B cell (primary cell): ENCODE data around the gene THEM5. TPM values are rescaled to one million over a fixed set of nuclear protein-coding genes. Genes with fewer than 3 reads are reported as not detected.

Source experiments
- ATAC-seq: fragments of 200-7000 bp; cut with Tn5 transposase; one replicate; pipeline ENCODE4 v1.10.0; 2021; ENCODE audit warnings: low read depth, mild to moderate bottlenecking, moderate number of reproducible peaks, moderate library complexity
- CTCF ChIA-PET: fragments of 350-600 bp; sonication (Branson Sonifier 250); formaldehyde crosslinking; loops from one replicate; lab custom pipeline; 2021; ENCODE audit warnings: antibody characterized with exemption, inconsistent platforms; lab: Charles Lee
- POLR2A ChIA-PET: fragments of 350-600 bp; sonication (Branson Sonifier 250); formaldehyde crosslinking; loops from one replicate; lab custom pipeline; 2021; ENCODE audit warnings: antibody characterized with exemption; lab: Charles Lee
- DNase-seq: peaks from one replicate; pipeline ENCODE4 v3.0.0; 2013
- H2AFZ ChIP-seq: 2 replicates; pipeline ENCODE4 v1.6.1; 2012; ENCODE audit warnings: mild to moderate bottlenecking, low read depth, low read length; ENCODE audit not compliant: insufficient read depth, poor library complexity, severe bottlenecking
- H3K27ac ChIP-seq, 2 donors: 1 replicate in 1 of 2; 2 replicates in 1 of 2; pipeline ENCODE4 v1.5.1; 2012 to 2013; ENCODE audit warnings: low read length in 2 of 2, mild to moderate bottlenecking in 2 of 2, moderate library complexity in 1 of 2
- H3K27me3 ChIP-seq, 4 experiments: fragments of 200-600 bp in 1 of 4; sonication (generic) in 1 of 4; replicated peaks in 1 of 4; 1 replicate in 2 of 4; 2 replicates in 2 of 4; pipeline versions ENCODE4 v1.6.1 to v1.7.0; 2013 to 2016; ENCODE audit warnings: low read length in 3 of 4, mild to moderate bottlenecking in 2 of 4, mixed read lengths in 1 of 4, moderate library complexity in 1 of 4; ENCODE audit not compliant: insufficient read depth in 4 of 4, control insufficient read depth in 3 of 4; ENCODE audit errors: control extremely low read depth in 1 of 4
- H3K36me3 ChIP-seq, 2 experiments: replicated peaks in 1 of 2; 1 replicate in 1 of 2; 2 replicates in 1 of 2; pipeline versions ENCODE4 v1.6.1 to v1.7.1; 2013; ENCODE audit warnings: low read length in 1 of 2; ENCODE audit not compliant: insufficient read depth in 2 of 2, control insufficient read depth in 1 of 2; ENCODE audit errors: control extremely low read depth in 1 of 2, extremely low read depth in 1 of 2
- H3K4me1 ChIP-seq, 2 donors: fragments of 200-600 bp in 1 of 2; sonication (generic) in 1 of 2; 1 replicate in 1 of 2; 2 replicates in 1 of 2; pipeline versions ENCODE4 v1.5.1 to v1.6.1; 2013 to 2017; ENCODE audit warnings: low read length in 2 of 2; ENCODE audit not compliant: control insufficient read depth in 2 of 2, insufficient read depth in 2 of 2
- H3K4me2 ChIP-seq: replicated peaks from 2 replicates; pipeline ENCODE3; 2012; ENCODE audit warnings: mild to moderate bottlenecking, low read depth, low read length; ENCODE audit not compliant: poor library complexity, severe bottlenecking
- H3K4me3 ChIP-seq, 5 experiments: fragments of 200-600 bp in 1 of 5; sonication (generic) in 1 of 5; 1 replicate in 3 of 5; 2 replicates in 2 of 5; pipeline versions ENCODE4 v1.5.1 to v1.7.0; 2011 to 2016; ENCODE audit warnings: low read length in 4 of 5, mild to moderate bottlenecking in 4 of 5, low read depth in 2 of 5, control low read depth in 1 of 5, moderate library complexity in 1 of 5; ENCODE audit not compliant: insufficient read depth in 1 of 5; ENCODE audit errors: control extremely low read depth in 1 of 5, extremely low read depth in 1 of 5
- H3K79me2 ChIP-seq: fragments of 200-600 bp; sonication (generic); one replicate; pipeline ENCODE4 v1.6.0; 2016; ENCODE audit warnings: low read length; ENCODE audit not compliant: control insufficient read depth, insufficient read depth
- H3K9ac ChIP-seq: fragments of 200-600 bp; sonication (generic); 2 replicates; pipeline ENCODE4 v1.6.1; 2017; ENCODE audit warnings: mild to moderate bottlenecking, low read length, moderate library complexity
- H3K9me3 ChIP-seq, 3 donors: one replicate each; pipeline versions ENCODE4 v1.6.1 to v1.7.1; 2013; ENCODE audit warnings: low read length in 2 of 3; ENCODE audit not compliant: control insufficient read depth in 2 of 3, insufficient read depth in 1 of 3; ENCODE audit errors: control extremely low read depth in 1 of 3
- H4K20me1 ChIP-seq: 2 replicates; pipeline ENCODE4 v1.6.0; 2012; ENCODE audit warnings: mild to moderate bottlenecking, low read length; ENCODE audit not compliant: insufficient read depth, control insufficient read depth, poor library complexity, severe bottlenecking
- H3K27ac Mint-ChIP-seq: one replicate; pipeline ENCODE4 v1.8.0; 2021; ENCODE audit warnings: mixed read lengths
- H3K27me3 Mint-ChIP-seq: one replicate; pipeline ENCODE4 v1.8.0; 2021; ENCODE audit warnings: mixed read lengths
- H3K4me1 Mint-ChIP-seq: one replicate; pipeline ENCODE4 v1.8.0; 2021; ENCODE audit warnings: mixed read lengths
- H3K4me3 Mint-ChIP-seq: one replicate; pipeline ENCODE4 v1.8.0; 2021; ENCODE audit warnings: mixed read lengths
- H3K9me3 Mint-ChIP-seq: one replicate; pipeline ENCODE4 v1.8.0; 2022; ENCODE audit warnings: mixed read lengths; ENCODE audit not compliant: insufficient read depth
- EZH2 ChIP-seq: IDR thresholded peaks from 2 replicates; pipeline ENCODE4 v1.6.1; 2012; ENCODE audit warnings: borderline replicate concordance, low read depth, mild to moderate bottlenecking, moderate library complexity, low read length; ENCODE audit not compliant: insufficient read depth, poor library complexity, severe bottlenecking
- WGBS: methylation state at CpG from one replicate; pipeline ENCODE4 v1.1.5; 2013; ENCODE audit warnings: missing lambda C conversion rate; ENCODE audit not compliant: insufficient coverage; 5-methylcytosine and 5-hydroxymethylcytosine counted together
- intact Hi-C: fragments of 100-400 bp; cut with micrococcal nuclease; formaldehyde crosslinking; loops from one replicate; pipeline ENCODE4 v1.10.0; 2022
- polyA plus RNA-seq: library from polyadenylated mRNA; depleted of rRNA; stranded (reverse); fragments of >200 nt; gene quantifications from 2 replicates; pipeline ENCODE4 v1.2.3, GENCODE V29; 2012
- total RNA-seq, 2 donors: library from RNA; stranded (reverse); fragments of 120-200 nt in 1 of 2; gene quantifications; 1 replicate in 1 of 2; 2 replicates in 1 of 2; pipeline versions ENCODE4 v1.2.3 to v1.2.4, GENCODE V29; 2013 to 2022
- TF ChIP-seq, protein P1 (sequence below): fragments of 200-600 bp; IDR thresholded peaks from one replicate; pipeline ENCODE4 v1.8.0; 2022; ENCODE audit warnings: antibody characterized with exemption, mild to moderate bottlenecking

THEM5 gene
- total and polyA plus RNA-seq, 2 donors (not counting 1 experiment from before 2014, with no cell fraction given) = not detected

GRCh38 chr1:151820940-151821339, 32.6 kb downstream of the THEM5 start:
- H3K27ac ChIP-seq = no peak overlapping the region
- H3K4me2 ChIP-seq = no peak overlapping the region
- ATAC-seq (no peak), DNase-seq (no peak)
- H3K4me1 ChIP-seq = peaks cover 0 to 5% of the 10 kb centered on the region in 2 donors
- H3K4me1 Mint-ChIP-seq = peaks cover 2% of the 10 kb centered on the region
- no peak overlapping the region for H3K4me3 ChIP-seq
- TF ChIP-seq EZH2 = no peak
- TF ChIP-seq, protein P1, sequence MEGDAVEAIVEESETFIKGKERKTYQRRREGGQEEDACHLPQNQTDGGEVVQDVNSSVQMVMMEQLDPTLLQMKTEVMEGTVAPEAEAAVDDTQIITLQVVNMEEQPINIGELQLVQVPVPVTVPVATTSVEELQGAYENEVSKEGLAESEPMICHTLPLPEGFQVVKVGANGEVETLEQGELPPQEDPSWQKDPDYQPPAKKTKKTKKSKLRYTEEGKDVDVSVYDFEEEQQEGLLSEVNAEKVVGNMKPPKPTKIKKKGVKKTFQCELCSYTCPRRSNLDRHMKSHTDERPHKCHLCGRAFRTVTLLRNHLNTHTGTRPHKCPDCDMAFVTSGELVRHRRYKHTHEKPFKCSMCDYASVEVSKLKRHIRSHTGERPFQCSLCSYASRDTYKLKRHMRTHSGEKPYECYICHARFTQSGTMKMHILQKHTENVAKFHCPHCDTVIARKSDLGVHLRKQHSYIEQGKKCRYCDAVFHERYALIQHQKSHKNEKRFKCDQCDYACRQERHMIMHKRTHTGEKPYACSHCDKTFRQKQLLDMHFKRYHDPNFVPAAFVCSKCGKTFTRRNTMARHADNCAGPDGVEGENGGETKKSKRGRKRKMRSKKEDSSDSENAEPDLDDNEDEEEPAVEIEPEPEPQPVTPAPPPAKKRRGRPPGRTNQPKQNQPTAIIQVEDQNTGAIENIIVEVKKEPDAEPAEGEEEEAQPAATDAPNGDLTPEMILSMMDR = no peak
- ChIA-PET POLR2A (no interaction called here), CTCF (no interaction called here)
- no peaks in the 10 kb centered on the region for H3K79me2 ChIP-seq
- no peak overlapping the region for H3K9ac ChIP-seq
- no peak overlapping the region for H2AFZ ChIP-seq
- no peaks in the 10 kb centered on the region for H4K20me1 ChIP-seq
- peaks cover 0 to 16% (median 0%) of the 10 kb centered on the region in 4 experiments for H3K27me3 ChIP-seq
- H3K36me3 ChIP-seq = no peaks in the 10 kb centered on the region
- no peaks in the 10 kb centered on the region for H3K9me3 ChIP-seq
- H3K27me3 Mint-ChIP-seq = peaks cover 22% of the 10 kb centered on the region
- no peak overlapping the region for H3K27ac Mint-ChIP-seq
- H3K4me3 Mint-ChIP-seq = no peak overlapping the region
- no CpG with 5 or more reads among the region's 2 CpGs for WGBS
- no peaks in the 10 kb centered on the region for H3K9me3 Mint-ChIP-seq
- intact Hi-C loops = no loop called here

DNA sequence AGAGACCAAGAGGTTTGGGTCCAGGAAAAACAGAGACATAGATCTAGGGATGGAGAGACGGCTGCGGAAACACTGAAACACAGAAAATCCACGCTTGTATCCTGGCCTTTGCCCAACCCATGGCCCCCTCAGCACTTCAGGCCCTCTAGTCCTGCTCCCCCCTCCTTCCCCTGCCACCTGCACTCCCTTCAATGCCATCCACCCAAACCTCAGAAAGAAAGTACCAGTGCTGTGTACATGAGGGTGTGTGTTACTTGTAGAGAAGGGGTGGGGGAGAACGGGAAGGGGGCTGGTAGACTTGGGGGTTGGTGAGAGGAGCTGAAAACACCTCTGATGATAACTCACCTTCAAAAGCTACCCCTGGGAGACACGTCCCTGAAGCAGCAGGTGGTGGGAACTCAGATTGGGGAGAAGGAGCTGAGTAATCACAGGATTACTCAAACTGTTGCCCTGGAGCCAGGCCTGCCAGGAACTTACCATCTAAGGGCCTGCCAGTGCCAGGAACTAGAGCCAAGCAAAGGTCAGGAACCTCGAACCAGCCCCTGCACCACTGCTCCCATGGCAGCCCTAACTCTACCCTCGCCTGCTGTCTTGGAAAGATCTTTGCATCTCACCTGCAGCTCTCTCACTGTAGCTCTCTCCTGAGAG, 33.4 kb downstream of the THEM5 start:
- Mint-ChIP-seq H3K9me3 (no peaks in the 10 kb centered on the region), H3K27me3 (peaks cover 23% of the 10 kb centered on the region), H3K4me3 (no peak overlapping the region), H3K4me1 (peaks cover 2% of the 10 kb centered on the region), H3K27ac (no peak overlapping the region)
- H3K36me3 ChIP-seq = no peaks in the 10 kb centered on the region
- 54% methylated on average over 3 of the region's 7 CpGs for WGBS
- CTCF ChIA-PET = no interaction called here
- POLR2A ChIA-PET = interaction anchor here (0.6 kb wide), 1 partner anchor 1121 kb away, joined by 3 read pairs; no protein-coding TSS in a partner anchor
- H3K4me2 ChIP-seq = no peak overlapping the region
- intact Hi-C loops = no loop called here
- no peaks in the 10 kb centered on the region for H3K79me2 ChIP-seq
- no peaks in the 10 kb centered on the region for H3K9me3 ChIP-seq
- H3K4me3 ChIP-seq = no peak overlapping the region
- H3K27ac ChIP-seq = no peak overlapping the region
- ATAC-seq (no peak), DNase-seq (no peak)
- TF ChIP-seq, protein P1 = no peak
- no peak for TF ChIP-seq EZH2
- H3K27me3 ChIP-seq = peaks cover 0 to 15% (median 0%) of the 10 kb centered on the region in 4 experiments
- H3K9ac ChIP-seq = no peak overlapping the region
- no peaks in the 10 kb centered on the region for H4K20me1 ChIP-seq
- H3K4me1 ChIP-seq = peaks cover 0 to 5% of the 10 kb centered on the region in 2 donors
- H2AFZ ChIP-seq = no peak overlapping the region
